Mesendoderm (in vitro differentiated cells): ENCODE measurements around the gene COL4A4.

Source experiments
- DNase-seq: peaks from one replicate; pipeline ENCODE4 v3.0.0; 2013
- H2AK5ac ChIP-seq: 2 replicates; pipeline ENCODE4 v1.6.1; 2013; ENCODE audit warnings: low read length, inconsistent platforms
- H2BK120ac ChIP-seq: 2 replicates; pipeline ENCODE4 v1.6.1; 2013; ENCODE audit warnings: low read depth, mild to moderate bottlenecking, low read length, moderate library complexity, mixed read lengths
- H2BK15ac ChIP-seq: replicated peaks from 2 replicates; pipeline ENCODE4 v1.6.1; 2013; ENCODE audit warnings: low read depth, mild to moderate bottlenecking, moderate library complexity
- H2BK5ac ChIP-seq: 2 replicates; pipeline ENCODE4 v1.6.1; 2013; ENCODE audit warnings: low read length, inconsistent platforms
- H3K18ac ChIP-seq: 2 replicates; pipeline ENCODE4 v1.6.1; 2013; ENCODE audit warnings: mild to moderate bottlenecking, low read length, mixed read lengths
- H3K23ac ChIP-seq: one replicate; pipeline ENCODE4 v1.6.1; 2013; ENCODE audit warnings: low read length
- H3K27ac ChIP-seq: 2 replicates; pipeline ENCODE4 v1.5.1; 2013; ENCODE audit warnings: low read depth, mild to moderate bottlenecking, inconsistent platforms, low read length, moderate library complexity
- H3K27me3 ChIP-seq: 2 replicates; pipeline ENCODE4 v1.6.1; 2013; ENCODE audit warnings: low read length, control low read depth, mild to moderate bottlenecking, inconsistent platforms; ENCODE audit not compliant: insufficient read depth, poor library complexity
- H3K36me3 ChIP-seq: 2 replicates; pipeline ENCODE4 v1.6.1; 2013; ENCODE audit warnings: low read length, inconsistent platforms; ENCODE audit not compliant: control insufficient read depth, insufficient read depth
- H3K4ac ChIP-seq: one replicate; pipeline ENCODE4 v1.6.1; 2013; ENCODE audit warnings: low read depth, mild to moderate bottlenecking, low read length, moderate library complexity
- H3K4me1 ChIP-seq: 2 replicates; pipeline ENCODE4 v1.6.1; 2013; ENCODE audit warnings: low read depth, low read length, inconsistent platforms; ENCODE audit not compliant: control insufficient read depth
- H3K4me2 ChIP-seq: 2 replicates; pipeline ENCODE4 v1.6.1; 2013; ENCODE audit warnings: low read length
- H3K4me3 ChIP-seq: 2 replicates; pipeline ENCODE4 v1.5.1; 2013; ENCODE audit warnings: mild to moderate bottlenecking, low read length
- H3K56ac ChIP-seq: one replicate; pipeline ENCODE4 v1.6.1; 2013; ENCODE audit warnings: low read length
- H3K79me1 ChIP-seq: 2 replicates; pipeline ENCODE4 v1.6.1; 2013; ENCODE audit warnings: low read length, inconsistent platforms
- H3K79me2 ChIP-seq: 2 replicates; pipeline ENCODE4 v1.6.1; 2013; ENCODE audit warnings: mild to moderate bottlenecking, low read length; ENCODE audit not compliant: control insufficient read depth, insufficient read depth
- H3K9ac ChIP-seq: 2 replicates; pipeline ENCODE4 v1.6.1; 2013; ENCODE audit warnings: low read length, inconsistent platforms
- H4K5ac ChIP-seq: one replicate; pipeline ENCODE4 v1.6.1; 2013; ENCODE audit warnings: low read length
- H4K8ac ChIP-seq: one replicate; pipeline ENCODE4 v1.6.1; 2013; ENCODE audit warnings: low read depth, mild to moderate bottlenecking, control low read depth, low read length, moderate library complexity
- WGBS: extraction: QIAGEN DNeasy Blood & Tissue Kit; methylation state at CpG from one replicate; pipeline ENCODE4 v1.1.7; 2013; ENCODE audit warnings: low lambda C conversion rate, missing lambda C conversion rate; ENCODE audit not compliant: insufficient coverage; ENCODE audit errors: extremely low coverage; 5-methylcytosine and 5-hydroxymethylcytosine counted together

The COL4A4 gene

DNA sequence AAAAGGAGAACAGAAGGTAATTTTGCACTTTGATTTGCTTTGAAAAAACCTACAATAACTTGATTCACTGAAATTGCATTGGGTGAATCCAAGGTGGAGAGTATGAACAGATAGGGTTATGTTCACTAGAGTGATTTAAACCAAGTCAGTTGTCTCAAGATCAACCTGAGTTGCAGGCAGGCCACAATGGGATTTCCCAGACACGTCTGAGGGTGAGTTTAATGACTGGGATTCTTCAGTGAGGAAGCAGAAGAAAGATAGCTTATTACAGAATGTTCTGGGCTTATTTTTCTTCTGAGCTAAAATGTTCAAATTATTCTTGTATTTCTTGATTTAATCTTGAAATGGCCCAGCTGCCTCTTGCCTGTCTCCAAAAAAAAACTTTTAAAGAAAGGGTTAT, 20.1 kb downstream of the COL4A4 start:
- H3K27me3 ChIP-seq: no peaks in the 10 kb centered on the region

DNA sequence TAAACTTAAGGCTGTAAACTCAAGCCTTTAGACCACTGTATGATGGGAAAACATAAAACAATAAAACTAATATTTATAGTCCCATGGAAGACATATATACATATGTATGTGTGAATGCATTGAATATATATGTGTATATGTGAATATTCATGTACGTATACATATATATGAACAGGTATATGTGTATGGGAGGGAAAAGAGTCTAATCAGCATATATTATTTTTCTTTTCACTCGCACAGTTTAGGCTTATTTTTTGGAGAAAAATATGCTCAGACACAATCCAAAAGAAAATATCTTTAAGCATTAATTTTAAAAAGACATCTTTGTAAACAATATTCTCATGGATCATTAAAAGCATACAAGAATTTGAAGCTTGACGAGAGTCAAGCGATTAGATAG, 22.7 kb downstream of the COL4A4 start:
- H3K56ac ChIP-seq: no peak overlapping the region
- H3K4me3 ChIP-seq: no peak overlapping the region
- no peak overlapping the region for H2AK5ac ChIP-seq
- no peak overlapping the region for H4K5ac ChIP-seq
- no peak for DNase-seq
- no peak overlapping the region for H2BK5ac ChIP-seq
- no peak overlapping the region for H4K8ac ChIP-seq
- H3K4ac ChIP-seq: no peak overlapping the region
- no peak overlapping the region for H3K4me2 ChIP-seq
- H3K27me3 ChIP-seq: no peaks in the 10 kb centered on the region
- H3K9ac ChIP-seq: no peak overlapping the region
- WGBS: 100% methylated on average over 2 of the region's 4 CpGs
- no peaks in the 10 kb centered on the region for H3K36me3 ChIP-seq
- no peak overlapping the region for H3K23ac ChIP-seq
- H2BK120ac ChIP-seq: no peak overlapping the region
- H3K27ac ChIP-seq: no peak overlapping the region
- no peaks in the 10 kb centered on the region for H3K79me2 ChIP-seq
- no peak overlapping the region for H3K18ac ChIP-seq
- H2BK15ac ChIP-seq: no peak overlapping the region
- no peaks in the 10 kb centered on the region for H3K4me1 ChIP-seq
- no peaks in the 10 kb centered on the region for H3K79me1 ChIP-seq

More for the DNA sequence above, 20.1 kb downstream of the COL4A4 start:
- no peak overlapping the region for H2AK5ac ChIP-seq
- H3K56ac ChIP-seq: no peak overlapping the region
- H3K4me1 ChIP-seq: no peaks in the 10 kb centered on the region
- H2BK5ac ChIP-seq: no peak overlapping the region
- DNase-seq: no peak
- H3K4me3 ChIP-seq: no peak overlapping the region
- no peaks in the 10 kb centered on the region for H3K36me3 ChIP-seq
- no peak overlapping the region for H2BK15ac ChIP-seq
- no CpG with 5 or more reads among the region's 1 CpG for WGBS
- no peak overlapping the region for H3K9ac ChIP-seq
- H3K23ac ChIP-seq: no peak overlapping the region
- no peaks in the 10 kb centered on the region for H3K79me1 ChIP-seq
- no peak overlapping the region for H3K18ac ChIP-seq
- no peak overlapping the region for H4K8ac ChIP-seq
- no peak overlapping the region for H3K27ac ChIP-seq
- H2BK120ac ChIP-seq: no peak overlapping the region
- H3K4me2 ChIP-seq: no peak overlapping the region
- H3K79me2 ChIP-seq: no peaks in the 10 kb centered on the region
- no peak overlapping the region for H3K4ac ChIP-seq
- H4K5ac ChIP-seq: no peak overlapping the region

DNA sequence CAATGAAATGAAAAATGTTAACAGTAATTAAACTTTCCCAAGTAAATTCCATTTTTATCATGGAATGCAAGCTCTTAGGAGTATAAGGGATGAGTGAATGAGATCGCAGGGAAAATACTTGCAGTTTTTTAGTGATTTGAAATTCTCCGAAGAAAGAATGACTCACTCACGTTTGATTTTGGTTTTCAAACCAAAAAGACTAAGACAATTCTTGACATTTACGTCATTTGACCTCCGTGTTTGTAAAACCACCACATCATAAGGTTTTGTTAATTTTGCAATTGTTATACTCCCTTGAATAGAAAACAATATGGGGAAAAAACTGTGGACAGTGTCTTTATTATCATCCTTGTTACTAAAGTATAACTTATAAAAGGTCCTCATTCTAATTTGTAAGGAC, 29.4 kb downstream of the COL4A4 start:
- no peak for DNase-seq
- H2BK5ac ChIP-seq: no peak overlapping the region
- H2BK120ac ChIP-seq: no peak overlapping the region
- H3K79me2 ChIP-seq: no peaks in the 10 kb centered on the region
- H3K4ac ChIP-seq: no peak overlapping the region
- no peak overlapping the region for H3K4me2 ChIP-seq
- no peak overlapping the region for H3K27ac ChIP-seq
- H4K8ac ChIP-seq: no peak overlapping the region
- no peaks in the 10 kb centered on the region for H3K36me3 ChIP-seq
- no peak overlapping the region for H3K9ac ChIP-seq
- no peak overlapping the region for H3K23ac ChIP-seq
- no peaks in the 10 kb centered on the region for H3K27me3 ChIP-seq
- no peak overlapping the region for H3K18ac ChIP-seq
- H3K4me1 ChIP-seq: peaks cover 3% of the 10 kb centered on the region
- no CpG with 5 or more reads among the region's 5 CpGs for WGBS
- H4K5ac ChIP-seq: no peak overlapping the region
- no peak overlapping the region for H3K56ac ChIP-seq
- H3K79me1 ChIP-seq: no peaks in the 10 kb centered on the region
- no peak overlapping the region for H3K4me3 ChIP-seq
- no peak overlapping the region for H2BK15ac ChIP-seq
- no peak overlapping the region for H2AK5ac ChIP-seq

DNA sequence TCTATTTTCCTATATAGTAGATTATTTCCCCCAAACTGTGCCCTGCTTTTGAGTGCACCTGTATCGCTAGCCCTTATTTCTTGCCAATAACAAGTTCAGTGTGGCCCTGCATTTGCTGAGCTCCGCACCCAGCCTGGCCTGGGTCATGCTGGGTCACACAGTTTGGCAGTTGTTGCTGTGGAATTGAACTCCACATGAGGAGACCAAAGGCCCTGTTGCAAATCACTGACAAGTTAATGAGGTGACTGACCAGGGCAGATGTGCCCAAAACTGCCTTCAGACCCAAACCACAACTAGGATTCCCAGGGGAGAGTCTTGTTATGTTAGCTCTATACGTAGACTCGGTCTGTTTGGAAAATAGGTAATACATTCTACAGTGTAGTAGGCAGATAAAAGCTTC, 31.0 kb downstream of the COL4A4 start:
- Histone ChIP-seq H3K27me3 (no peaks in the 10 kb centered on the region), H3K4me3 (no peak overlapping the region), H3K4ac (no peak overlapping the region), H3K79me2 (no peaks in the 10 kb centered on the region), H2BK15ac (no peak overlapping the region), H3K36me3 (no peaks in the 10 kb centered on the region), H3K18ac (no peak overlapping the region), H4K8ac (no peak overlapping the region), H3K4me2 (no peak overlapping the region), H3K4me1 (peaks cover 3% of the 10 kb centered on the region), H3K56ac (no peak overlapping the region), H2BK5ac (no peak overlapping the region), H2BK120ac (no peak overlapping the region), H2AK5ac (no peak overlapping the region), H3K27ac (no peak overlapping the region), H3K23ac (no peak overlapping the region), H3K9ac (no peak overlapping the region), H3K79me1 (no peaks in the 10 kb centered on the region), H4K5ac (no peak overlapping the region)
- no peak for DNase-seq
- no CpG with 5 or more reads among the region's 4 CpGs for WGBS

DNA sequence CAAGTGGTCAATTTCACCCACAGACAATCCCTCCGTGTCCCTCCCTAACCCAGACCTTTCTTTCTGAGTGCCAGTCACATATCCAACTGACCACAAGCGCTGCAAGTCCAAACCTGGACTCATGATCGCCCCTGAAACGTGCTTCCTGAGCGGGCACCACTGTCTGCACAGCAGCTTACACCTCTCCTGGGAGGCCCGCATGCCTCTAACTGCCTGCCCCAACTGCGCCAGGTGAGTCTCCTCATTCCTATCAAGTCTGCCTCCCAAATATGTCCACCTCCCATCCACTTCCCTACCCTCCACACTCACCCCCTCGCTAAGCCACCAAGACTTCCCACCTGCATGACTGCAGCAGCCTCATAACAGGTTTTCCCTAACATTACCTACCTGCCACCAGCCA, 33.4 kb downstream of the COL4A4 start:
- Histone ChIP-seq H3K4me2 (no peak overlapping the region), H2BK5ac (no peak overlapping the region), H4K8ac (no peak overlapping the region), H3K4me1 (peaks cover 3% of the 10 kb centered on the region), H3K9ac (no peak overlapping the region), H3K27me3 (no peaks in the 10 kb centered on the region), H3K27ac (no peak overlapping the region), H3K56ac (no peak overlapping the region), H2AK5ac (no peak overlapping the region), H3K23ac (no peak overlapping the region), H3K4me3 (no peak overlapping the region), H3K79me1 (no peaks in the 10 kb centered on the region), H2BK120ac (no peak overlapping the region), H3K18ac (no peak overlapping the region), H4K5ac (no peak overlapping the region), H3K79me2 (no peaks in the 10 kb centered on the region), H3K4ac (no peak overlapping the region), H2BK15ac (no peak overlapping the region), H3K36me3 (no peaks in the 10 kb centered on the region)
- WGBS: no CpG with 5 or more reads among the region's 8 CpGs
- DNase-seq: no peak

DNA sequence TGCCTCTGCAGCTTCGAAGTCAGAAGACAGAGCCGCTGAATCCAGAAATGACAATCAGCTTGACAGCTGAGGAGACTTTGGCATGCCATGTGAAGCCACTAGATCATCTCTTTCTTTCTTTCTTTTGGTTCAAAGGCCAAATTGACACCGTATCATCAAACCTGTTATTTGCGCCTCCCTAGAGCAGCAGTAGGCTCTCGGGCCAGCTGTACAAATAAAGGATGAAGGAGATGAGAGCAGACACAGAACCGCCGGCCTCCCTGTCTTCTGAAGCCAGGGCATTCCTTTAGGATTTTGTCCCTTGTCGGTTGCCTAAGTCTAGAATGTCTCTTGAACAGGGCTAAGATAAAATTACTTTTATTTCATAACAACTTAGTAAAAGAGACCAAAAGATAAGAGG, 36.8 kb downstream of the COL4A4 start:
- WGBS: no CpG with 5 or more reads among the region's 8 CpGs
- H3K23ac ChIP-seq: no peak overlapping the region
- H3K4ac ChIP-seq: no peak overlapping the region
- no peak overlapping the region for H2AK5ac ChIP-seq
- no peak overlapping the region for H4K8ac ChIP-seq
- no peaks in the 10 kb centered on the region for H3K79me1 ChIP-seq
- H3K4me1 ChIP-seq: no peaks in the 10 kb centered on the region
- no peaks in the 10 kb centered on the region for H3K36me3 ChIP-seq
- DNase-seq: no peak
- no peak overlapping the region for H3K56ac ChIP-seq
- H4K5ac ChIP-seq: no peak overlapping the region
- H3K4me2 ChIP-seq: no peak overlapping the region
- no peak overlapping the region for H3K27ac ChIP-seq
- H3K27me3 ChIP-seq: no peaks in the 10 kb centered on the region
- H3K4me3 ChIP-seq: no peak overlapping the region
- H2BK5ac ChIP-seq: no peak overlapping the region
- no peak overlapping the region for H3K9ac ChIP-seq
- H3K79me2 ChIP-seq: no peaks in the 10 kb centered on the region
- no peak overlapping the region for H2BK15ac ChIP-seq
- H2BK120ac ChIP-seq: no peak overlapping the region
- H3K18ac ChIP-seq: no peak overlapping the region
